NCI-H2227 treated with DMSO at 0.1 percent for 48 hours (cell line): ENCODE results near the gene MAP7D1.
"Not testable (repeated sequence)": the region's sequence is repeated elsewhere in the genome, so short reads cannot be mapped to it uniquely, and the experiment has no call there.

Experiments used
- DNase-seq: peaks from one replicate; lab custom pipeline; 2025; lab: John Stamatoyannopoulos, UW

The MAP7D1 gene

GRCh38 chr1:36168514-36168913 is 12.6 kb downstream of the MAP7D1 start:
- no peak for DNase-seq

DNA sequence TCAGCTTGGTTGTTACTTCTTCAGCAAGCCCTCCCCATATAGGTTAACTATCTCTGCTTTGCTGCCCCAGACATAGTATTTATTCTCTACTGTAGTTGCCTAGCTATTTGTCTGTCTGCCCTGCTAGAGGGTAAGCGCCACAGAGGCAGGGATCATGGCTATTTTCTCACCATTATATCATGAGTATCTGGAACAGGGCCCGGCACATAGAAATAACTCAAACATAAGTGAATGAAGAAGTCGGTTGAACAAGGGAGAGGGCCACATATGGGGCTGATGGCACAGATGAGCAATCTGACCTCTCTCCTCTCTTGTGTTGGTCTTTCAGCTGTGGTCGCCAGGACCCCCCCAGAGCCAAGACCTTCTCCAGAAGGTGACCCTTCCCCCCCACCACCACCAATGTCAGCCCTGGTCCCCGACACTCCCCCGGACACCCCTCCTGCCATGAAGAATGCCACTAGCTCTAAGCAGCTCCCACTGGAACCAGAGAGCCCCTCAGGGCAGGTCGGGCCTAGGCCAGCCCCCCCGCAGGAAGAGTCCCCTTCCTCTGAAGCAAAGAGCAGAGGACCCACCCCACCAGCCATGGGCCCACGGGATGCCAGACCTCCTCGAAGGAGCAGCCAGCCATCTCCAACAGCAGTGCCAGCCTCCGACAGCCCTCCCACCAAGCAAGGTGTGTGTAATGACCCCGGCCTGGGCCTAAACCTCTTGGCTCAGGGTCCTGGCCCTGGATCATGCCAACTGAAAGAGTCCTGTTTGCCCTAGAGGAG is 14.9 kb downstream of the MAP7D1 start:
- DNase-seq = no peak

GRCh38 chr1:36172017-36172747 is 16.2 kb downstream of the MAP7D1 start:
- DNase-seq = no peak

GRCh38 chr1:36172983-36173382 is 17.0 kb downstream of the MAP7D1 start:
- DNase-seq = no peak

DNA sequence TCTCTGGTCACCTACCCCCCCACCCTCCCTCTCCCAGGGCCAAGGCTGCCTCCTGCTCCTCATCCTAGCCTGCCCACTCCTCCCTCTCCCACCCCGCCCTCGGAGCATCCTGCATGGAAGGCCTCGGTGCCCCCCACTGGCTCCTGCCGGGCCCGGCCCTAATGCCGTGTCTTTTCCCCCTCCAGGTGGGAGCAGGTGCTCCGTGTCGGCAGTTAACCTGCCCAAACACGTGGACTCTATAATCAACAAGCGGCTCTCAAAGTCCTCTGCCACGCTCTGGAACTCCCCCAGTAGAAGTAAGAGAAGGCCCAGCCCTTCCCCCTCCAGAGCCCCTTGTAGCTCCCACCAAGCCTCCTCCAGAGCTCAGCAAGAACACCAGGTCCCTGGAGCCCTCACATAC is 18.8 kb downstream of the MAP7D1 start:
- DNase-seq = no peak

GRCh38 chr1:36175137-36176095 is 19.5 kb downstream of the MAP7D1 start:
- DNase-seq = no peak

- DNase-seq = no peak
Measured at GRCh38 chr1:36176106-36176949, 20.4 kb downstream of the MAP7D1 start.

DNA sequence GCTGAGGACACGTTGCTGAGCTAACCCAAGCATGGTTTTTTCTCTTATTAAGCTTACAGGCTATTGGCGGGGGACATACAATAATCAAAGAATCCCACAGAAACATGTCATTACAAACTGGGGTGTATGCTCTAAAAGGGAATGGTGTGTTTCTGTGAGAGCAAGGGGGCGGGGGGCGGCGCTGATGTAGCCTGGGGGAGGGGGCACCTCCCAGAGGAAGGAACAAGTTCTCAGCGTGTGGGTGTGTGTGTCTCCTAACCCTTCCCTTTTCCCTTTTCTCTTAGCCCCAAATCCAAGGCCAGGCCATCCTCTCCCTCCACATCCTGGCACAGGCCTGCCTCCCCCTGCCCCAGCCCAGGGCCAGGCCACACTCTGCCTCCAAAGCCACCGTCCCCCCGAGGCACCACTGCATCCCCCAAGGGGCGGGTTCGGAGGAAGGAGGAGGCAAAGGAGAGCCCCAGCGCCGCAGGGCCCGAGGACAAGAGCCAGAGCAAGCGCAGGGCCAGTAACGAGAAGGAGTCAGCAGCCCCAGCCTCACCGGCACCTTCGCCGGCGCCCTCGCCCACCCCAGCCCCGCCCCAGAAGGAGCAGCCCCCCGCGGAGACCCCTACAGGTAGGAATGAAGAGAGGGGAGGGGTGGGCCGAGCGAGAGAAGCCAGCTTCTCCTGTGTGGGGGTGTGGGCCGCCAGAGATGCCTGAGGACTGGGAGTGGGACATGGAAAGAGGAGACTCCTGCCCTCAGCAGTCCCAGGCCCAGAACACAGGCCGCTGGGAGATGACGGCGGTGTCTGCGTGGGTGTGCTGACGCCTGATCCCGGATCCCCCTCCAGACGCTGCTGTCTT is 21.9 kb downstream of the MAP7D1 start:
- no peak for DNase-seq

DNA sequence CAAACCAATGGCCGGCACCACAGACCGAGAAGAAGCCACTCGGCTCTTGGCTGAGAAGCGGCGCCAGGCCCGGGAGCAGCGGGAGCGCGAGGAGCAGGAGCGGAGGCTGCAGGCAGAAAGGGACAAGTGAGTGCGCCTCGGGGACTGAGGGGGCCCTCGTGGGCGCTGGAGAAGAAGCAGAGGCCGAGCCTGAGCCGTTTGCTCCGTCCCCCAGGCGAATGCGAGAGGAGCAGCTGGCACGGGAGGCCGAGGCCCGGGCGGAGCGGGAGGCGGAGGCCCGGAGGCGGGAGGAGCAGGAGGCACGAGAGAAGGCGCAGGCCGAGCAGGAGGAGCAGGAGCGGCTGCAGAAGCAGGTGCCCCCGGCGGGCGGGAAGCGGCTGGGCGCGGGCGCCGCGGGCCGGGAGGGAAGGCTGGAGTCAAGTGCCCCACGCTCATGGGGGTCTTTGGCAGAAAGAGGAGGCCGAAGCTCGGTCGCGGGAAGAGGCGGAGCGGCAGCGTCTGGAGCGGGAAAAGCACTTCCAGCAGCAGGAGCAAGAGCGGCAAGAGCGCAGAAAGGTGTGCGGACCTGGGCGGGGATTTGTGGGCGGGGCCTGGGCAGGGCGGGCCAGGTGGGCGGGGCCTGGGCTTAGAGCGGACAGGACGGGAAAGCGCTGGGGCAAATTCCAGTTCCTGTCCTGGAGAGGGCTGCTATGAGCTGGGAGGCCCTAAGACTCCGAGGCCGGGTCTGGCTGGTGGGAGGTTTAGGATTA is 22.7 kb downstream of the MAP7D1 start:
- DNase-seq = no peak

DNA sequence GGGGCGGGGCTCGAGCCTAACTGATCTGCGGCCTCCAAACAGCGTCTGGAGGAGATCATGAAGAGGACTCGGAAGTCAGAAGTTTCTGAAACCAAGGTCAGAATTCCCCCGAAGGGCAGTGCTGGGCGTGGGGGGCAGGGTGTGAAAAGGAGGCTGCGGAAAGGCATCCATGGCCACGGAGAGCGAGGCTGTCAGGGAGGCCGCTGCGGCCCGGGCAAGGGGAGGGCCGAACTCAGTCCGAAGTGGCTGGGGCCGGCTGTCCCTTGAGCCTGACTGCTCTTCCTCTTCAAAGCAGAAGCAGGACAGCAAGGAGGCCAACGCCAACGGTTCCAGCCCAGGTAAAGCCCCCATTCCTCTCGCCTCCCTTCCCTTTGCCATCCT is 23.2 kb downstream of the MAP7D1 start:
- no peak for DNase-seq

DNA sequence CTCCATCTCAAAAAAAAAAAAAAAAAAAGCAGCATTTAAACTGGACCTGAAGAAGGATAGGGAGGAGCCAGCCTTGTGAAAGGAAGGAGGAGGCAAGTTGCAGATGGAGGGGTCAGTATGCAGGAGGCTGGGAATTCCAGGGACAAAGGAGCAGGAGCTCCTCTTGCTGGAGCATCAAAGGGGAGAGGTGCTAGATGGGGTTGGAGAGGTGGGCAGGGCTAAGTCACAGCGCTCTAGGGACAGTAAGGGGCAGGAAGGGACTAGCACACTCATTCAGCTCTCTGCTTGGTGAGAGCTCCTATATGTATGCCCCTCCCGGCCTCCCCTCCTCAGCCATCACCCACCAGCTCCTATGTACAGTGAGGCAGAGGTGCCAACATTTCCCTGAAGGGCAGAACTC is 26.8 kb downstream of the MAP7D1 start:
- no peak for DNase-seq

- DNase-seq = no peak
Measured at GRCh38 chr1:36183309-36183856, 27.4 kb downstream of the MAP7D1 start.

DNA sequence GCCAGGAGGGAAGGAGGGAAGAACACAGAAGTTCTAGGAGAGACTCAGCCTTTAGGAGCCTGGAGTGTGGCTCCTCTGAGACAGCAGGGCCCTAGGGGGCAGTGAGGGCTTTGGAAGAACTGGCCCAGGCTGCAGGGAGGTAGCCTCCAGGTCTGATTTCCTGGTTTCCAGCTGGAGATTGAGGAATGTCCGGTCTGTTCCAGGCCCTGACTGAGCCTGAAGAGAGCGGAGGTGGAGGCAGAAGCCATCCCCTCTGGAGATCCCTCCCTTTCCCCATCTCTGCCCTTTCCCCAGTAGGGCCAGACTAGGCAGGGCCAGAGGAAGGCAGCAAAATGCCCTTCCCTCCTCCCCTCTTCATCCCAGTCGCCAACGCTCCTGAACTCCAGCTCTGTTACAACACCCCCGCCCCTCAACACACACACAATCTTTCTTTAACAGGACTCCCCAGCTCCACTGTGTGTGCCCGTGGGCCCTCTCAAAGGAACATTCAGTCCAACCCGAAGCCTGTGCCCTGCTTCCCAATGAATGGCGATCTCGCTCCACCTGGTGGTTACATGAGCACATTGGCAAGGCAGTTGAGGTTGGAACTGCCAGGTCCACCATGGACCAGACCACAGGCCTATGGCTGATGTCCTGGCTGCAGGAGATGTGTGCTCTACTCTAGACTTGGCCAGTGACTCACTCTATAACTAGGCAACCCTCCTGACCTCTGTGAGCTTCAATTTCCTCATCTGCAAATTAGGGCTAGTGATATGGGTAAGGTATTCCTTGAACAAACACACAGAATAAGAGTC is 32.0 kb downstream of the MAP7D1 start:
- peak; percentile 82 for DNase-seq

- not testable (repeated sequence) for DNase-seq
Measured at GRCh38 chr1:36196805-36197204, 40.8 kb downstream of the MAP7D1 start.

DNA sequence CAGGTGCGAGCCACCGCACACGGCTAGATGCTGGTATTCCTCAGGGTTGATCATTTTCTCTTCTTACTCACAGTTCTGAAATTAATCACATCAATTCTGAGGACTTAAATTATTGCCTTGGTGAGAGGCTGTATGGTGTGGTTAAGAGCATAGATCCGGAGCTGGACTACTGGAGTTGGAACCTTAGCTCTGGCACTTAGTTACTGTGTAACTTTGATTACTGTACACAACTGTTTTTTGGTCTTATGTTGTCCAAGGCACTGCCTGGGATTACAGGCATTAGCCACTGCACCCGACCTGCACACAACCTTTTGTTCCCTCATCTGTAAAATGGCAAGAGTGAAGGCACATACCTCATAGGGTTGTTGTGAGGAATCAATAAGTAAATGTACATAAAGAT is 42.7 kb downstream of the MAP7D1 start:
- DNase-seq = no peak

- no peak for DNase-seq
Measured at GRCh38 chr1:36199934-36200741, 44.2 kb downstream of the MAP7D1 start.

DNA sequence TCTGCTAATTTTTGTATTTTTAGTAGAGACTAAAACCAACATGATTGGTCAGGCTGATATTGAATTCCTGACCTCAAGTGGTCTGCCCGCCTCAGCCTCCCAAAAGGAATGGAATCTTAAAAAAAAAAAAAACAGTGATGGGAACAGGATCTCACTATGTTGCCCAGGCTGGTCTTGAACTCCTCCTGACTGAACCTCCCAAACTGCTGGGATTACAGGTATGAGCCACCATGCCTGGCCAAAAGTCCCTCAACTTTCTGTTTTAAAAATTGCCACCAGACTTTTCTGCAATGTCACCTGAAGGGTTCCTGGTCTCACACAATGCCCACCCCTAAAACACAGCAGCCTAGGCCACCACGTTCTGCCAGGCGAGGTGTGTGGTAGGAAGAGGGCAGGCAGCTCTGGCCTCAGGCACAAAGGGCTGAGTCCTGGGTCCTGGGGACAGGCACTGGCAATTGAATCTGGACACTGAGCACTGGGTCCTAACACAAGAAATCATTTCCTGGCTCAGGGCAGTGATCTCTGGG is 47.1 kb downstream of the MAP7D1 start:
- no peak for DNase-seq
